Measurements from ENCODE around the gene NSG1.

DNA sequence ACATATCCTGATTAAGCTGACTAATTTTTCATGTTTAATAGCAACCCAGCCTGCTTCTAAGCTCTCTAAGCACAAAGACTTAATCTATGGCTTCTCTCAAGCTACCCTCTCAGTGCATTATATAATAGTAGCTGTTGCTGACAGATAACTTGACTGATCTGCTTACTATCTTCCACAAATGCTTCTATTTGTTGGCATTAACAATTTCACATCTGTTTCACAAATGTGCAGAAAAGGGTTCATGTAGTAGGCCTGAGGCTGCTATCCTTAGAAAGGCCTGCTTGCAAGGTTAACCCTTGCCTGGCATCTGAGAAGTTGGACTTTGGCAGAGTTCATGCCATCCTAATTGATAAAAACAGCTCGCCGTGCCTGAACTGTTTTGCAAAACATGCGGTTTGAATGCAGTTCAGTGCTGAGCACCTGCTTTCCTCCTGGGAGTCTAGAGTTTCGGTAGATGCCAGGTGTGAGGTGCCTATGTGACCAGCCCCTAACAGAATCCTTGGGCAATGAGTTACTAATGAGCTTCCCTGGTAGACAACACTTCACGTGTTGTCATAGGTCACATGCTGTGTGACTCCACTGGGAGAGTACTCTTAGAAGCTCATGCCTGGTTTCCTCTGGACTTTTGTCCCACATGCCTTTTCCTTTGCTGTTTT is 68.4 kb downstream of the NSG1 start:
- TF ChIP-seq, protein P1, sequence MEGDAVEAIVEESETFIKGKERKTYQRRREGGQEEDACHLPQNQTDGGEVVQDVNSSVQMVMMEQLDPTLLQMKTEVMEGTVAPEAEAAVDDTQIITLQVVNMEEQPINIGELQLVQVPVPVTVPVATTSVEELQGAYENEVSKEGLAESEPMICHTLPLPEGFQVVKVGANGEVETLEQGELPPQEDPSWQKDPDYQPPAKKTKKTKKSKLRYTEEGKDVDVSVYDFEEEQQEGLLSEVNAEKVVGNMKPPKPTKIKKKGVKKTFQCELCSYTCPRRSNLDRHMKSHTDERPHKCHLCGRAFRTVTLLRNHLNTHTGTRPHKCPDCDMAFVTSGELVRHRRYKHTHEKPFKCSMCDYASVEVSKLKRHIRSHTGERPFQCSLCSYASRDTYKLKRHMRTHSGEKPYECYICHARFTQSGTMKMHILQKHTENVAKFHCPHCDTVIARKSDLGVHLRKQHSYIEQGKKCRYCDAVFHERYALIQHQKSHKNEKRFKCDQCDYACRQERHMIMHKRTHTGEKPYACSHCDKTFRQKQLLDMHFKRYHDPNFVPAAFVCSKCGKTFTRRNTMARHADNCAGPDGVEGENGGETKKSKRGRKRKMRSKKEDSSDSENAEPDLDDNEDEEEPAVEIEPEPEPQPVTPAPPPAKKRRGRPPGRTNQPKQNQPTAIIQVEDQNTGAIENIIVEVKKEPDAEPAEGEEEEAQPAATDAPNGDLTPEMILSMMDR (conservative IDR thresholded peaks at IDR 0.05; ENCODE audit: low read length): no peak
- TF ChIP-seq EZH2phosphoT487 (IDR thresholded peaks at IDR 0.05; ENCODE audit: borderline replicate concordance): no peak
